Neural cell (in vitro differentiated cells): ENCODE results near the gene CLCNKA.

Source experiments
- CTCF ChIP-seq: fragments of 450-650 bp; IDR thresholded peaks from 2 replicates; pipeline ENCODE4 v1.5.1; 2014; ENCODE audit warnings: antibody characterized with exemption, mild to moderate bottlenecking, moderate library complexity; ENCODE audit not compliant: poor library complexity, severe bottlenecking
- EP300 ChIP-seq: fragments of 450-650 bp; conservative IDR thresholded peaks from 2 replicates; pipeline ENCODE4 v1.6.1; 2014; ENCODE audit warnings: antibody characterized with exemption, mild to moderate bottlenecking, moderate library complexity; ENCODE audit not compliant: poor library complexity, severe bottlenecking
- EZH2 ChIP-seq: fragments of 200-600, 300-800 bp; shearing (Covaris generic), sonication (generic); IDR thresholded peaks from 2 replicates; pipeline ENCODE4 v1.6.1; 2014; ENCODE audit warnings: antibody characterized with exemption, low read length, borderline replicate concordance, mild to moderate bottlenecking; ENCODE audit not compliant: insufficient read depth, poor library complexity, severe bottlenecking
- POLR2AphosphoS5 ChIP-seq: IDR thresholded peaks from 2 replicates; pipeline ENCODE4 v1.6.1; 2012
- RAD21 ChIP-seq: fragments of 450-650 bp; conservative IDR thresholded peaks from 2 replicates; pipeline ENCODE4 v1.6.1; 2014; ENCODE audit warnings: antibody characterized with exemption, mild to moderate bottlenecking, moderate library complexity
- REST ChIP-seq: IDR thresholded peaks from 2 replicates; pipeline ENCODE4 v1.6.1; 2012; ENCODE audit warnings: borderline replicate concordance

- TF ChIP-seq POLR2AphosphoS5 (no peak), EP300 (no peak), REST (no peak), CTCF (no peak), RAD21 (no peak), EZH2 (no peak)
Measured at GRCh38 chr1:16021681-16022080, at the start of gene CLCNKA.
